ENCODE measurements around the gene OPA1. TPM values are rescaled to one million over a fixed set of nuclear protein-coding genes. Genes with fewer than 3 reads are reported as not detected.

The OPA1 gene
- total RNA-seq, 1 experiment from 2014 or later: 75.4 TPM

DNA sequence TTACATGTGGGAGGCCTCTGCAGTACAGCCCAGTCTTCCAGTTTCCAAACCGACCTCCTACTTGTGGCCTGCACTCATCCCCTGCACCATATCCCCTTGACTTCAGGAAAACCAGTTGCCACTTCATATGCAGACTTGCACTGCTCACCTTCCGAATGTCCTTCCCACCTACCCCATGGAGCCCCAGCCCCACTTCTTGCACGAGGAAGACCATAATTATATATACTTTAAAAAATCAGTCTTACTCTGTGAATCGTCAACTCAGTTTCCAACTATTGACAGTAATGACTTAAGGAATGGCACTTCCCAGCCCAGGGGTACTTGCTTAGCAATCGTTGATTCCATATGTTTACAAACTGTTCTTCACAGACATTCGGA lies 136.1 kb downstream of the OPA1 start:
- no peak overlapping the region for H2AK5ac ChIP-seq (ENCODE audit: insufficient read length, low read length)
- H3K4ac ChIP-seq (ENCODE audit: low read depth, low read length): no peak overlapping the region
- H2BK120ac ChIP-seq (ENCODE audit: low read depth, low read length, poor library complexity, severe bottlenecking): no peak overlapping the region
- WGBS (ENCODE audit: extremely low coverage, insufficient read length, low lambda C conversion rate): no CpG with 5 or more reads among the region's 6 CpGs
- H3K9ac ChIP-seq (ENCODE audit: extremely low read depth, insufficient read length, low read length): no peak overlapping the region
- H3K4me2 ChIP-seq (ENCODE audit: insufficient read depth, insufficient read length, low read length): no peak overlapping the region
- H3K27me3 Mint-ChIP-seq (ENCODE audit: low read depth): peaks cover 1% of the 10 kb centered on the region; the same call in 1 of the 2 replicates
- no peak overlapping the region for H2AFZ ChIP-seq (ENCODE audit: low read length)
- H4K91ac ChIP-seq (ENCODE audit: insufficient read length, low read depth, low read length): no peak overlapping the region
- H2BK15ac ChIP-seq (ENCODE audit: low read depth, low read length): no peak overlapping the region
- H4K8ac ChIP-seq (replicated peaks; ENCODE audit: insufficient read length, low read depth, low read length): no peak overlapping the region
- peaks cover 29 to 35% of the 10 kb centered on the region in 2 experiments for H3K4me1 Mint-ChIP-seq
- no peaks in the 10 kb centered on the region for H3K23me2 ChIP-seq (ENCODE audit: insufficient read length, low read depth, low read length, poor library complexity, severe bottlenecking)
- H3K9me3 ChIP-seq (ENCODE audit: control insufficient read depth, low read depth, low read length): no peaks in the 10 kb centered on the region
- H3K36me3 Mint-ChIP-seq (ENCODE audit: insufficient read depth in 1 of 3, low read depth in 3 of 3): no peaks in the 10 kb centered on the region; a peak in 1 of 7 replicates
- H3K9me3 Mint-ChIP-seq: no peaks in the 10 kb centered on the region
- TF ChIP-seq CTCF (conservative IDR thresholded peaks at IDR 0.05): no peak
- no peak overlapping the region for H3K27ac Mint-ChIP-seq
- H2BK5ac ChIP-seq (ENCODE audit: insufficient read length, low read length): no peak overlapping the region
- H3K4me1 ChIP-seq (ENCODE audit: insufficient read depth, low read length): peaks cover 2% of the 10 kb centered on the region; the same call in 1 of the 2 replicates
- no peak overlapping the region for H3K27ac ChIP-seq (ENCODE audit: insufficient read length, low read depth, low read length)
- no peak overlapping the region for H4K5ac ChIP-seq (ENCODE audit: insufficient read length, low read depth, low read length)
- DNase-seq: no peak
- no peak overlapping the region for H3K18ac ChIP-seq (ENCODE audit: insufficient read length, low read depth, low read length)
- H2BK12ac ChIP-seq (ENCODE audit: insufficient read length, low read depth, low read length): no peak overlapping the region
- no peaks in the 10 kb centered on the region for H4K20me1 ChIP-seq (ENCODE audit: control insufficient read depth, insufficient read depth, insufficient read length)
- H3T11ph ChIP-seq (ENCODE audit: low read length): no peak overlapping the region
- no peaks in the 10 kb centered on the region for H3K79me2 ChIP-seq (ENCODE audit: insufficient read depth, low read length)
- no peak overlapping the region for H3K4me3 Mint-ChIP-seq
- H3K56ac ChIP-seq (ENCODE audit: insufficient read length, low read depth, low read length): no peak overlapping the region
- no peaks in the 10 kb centered on the region for H3K79me1 ChIP-seq (ENCODE audit: insufficient read depth, low read depth, low read length, poor library complexity, severe bottlenecking)
- no peak overlapping the region for H3K23ac ChIP-seq (ENCODE audit: insufficient read length, low read depth, low read length)
- no peak overlapping the region for H2BK20ac ChIP-seq (ENCODE audit: low read depth, low read length, poor library complexity, severe bottlenecking)
- no peak overlapping the region; the same call in 1 of the 2 replicates for H3K14ac ChIP-seq (ENCODE audit: insufficient read depth, low read length)
- no peaks in the 10 kb centered on the region for H3K27me3 ChIP-seq (ENCODE audit: insufficient read depth, low read length)
